H9 (cell line): ENCODE results near the gene CA12. TPM values are rescaled to one million over a fixed set of nuclear protein-coding genes. Genes with fewer than 3 reads are reported as not detected.

Source experiments
- DNase-seq: peaks from one replicate; pipeline ENCODE4 v3.0.0-alpha.2; 2017
- H2AFZ ChIP-seq: one replicate; pipeline ENCODE4 v1.6.1; 2013; ENCODE audit warnings: mild to moderate bottlenecking, low read length, control low read depth, moderate library complexity
- H2AK5ac ChIP-seq: 2 replicates; pipeline ENCODE4 v1.6.1; 2013; ENCODE audit warnings: low read length, control low read depth, mixed read lengths; ENCODE audit not compliant: insufficient read length
- H2BK120ac ChIP-seq: one replicate; pipeline ENCODE4 v1.6.1; 2013; ENCODE audit warnings: low read depth, mild to moderate bottlenecking, low read length, control low read depth, inconsistent platforms; ENCODE audit not compliant: poor library complexity, severe bottlenecking
- H2BK12ac ChIP-seq: 2 replicates; pipeline ENCODE4 v1.6.1; 2013; ENCODE audit warnings: low read length, control low read depth, mixed read lengths, low read depth; ENCODE audit not compliant: insufficient read length
- H2BK15ac ChIP-seq: 2 replicates; pipeline ENCODE4 v1.6.1; 2013; ENCODE audit warnings: low read depth, low read length, control low read depth
- H2BK20ac ChIP-seq: one replicate; pipeline ENCODE4 v1.6.1; 2013; ENCODE audit warnings: low read depth, mild to moderate bottlenecking, low read length, control low read depth, inconsistent platforms; ENCODE audit not compliant: poor library complexity, severe bottlenecking
- H2BK5ac ChIP-seq: 2 replicates; pipeline ENCODE4 v1.6.1; 2013; ENCODE audit warnings: low read length, control low read depth, mixed read lengths; ENCODE audit not compliant: insufficient read length
- H3K14ac ChIP-seq: 2 replicates; pipeline ENCODE4 v1.6.1; 2013; ENCODE audit warnings: low read length, control low read depth; ENCODE audit not compliant: insufficient read depth
- H3K18ac ChIP-seq: 2 replicates; pipeline ENCODE4 v1.6.1; 2013; ENCODE audit warnings: low read depth, mild to moderate bottlenecking, mixed read lengths, low read length, control low read depth; ENCODE audit not compliant: insufficient read length
- H3K23ac ChIP-seq: 2 replicates; pipeline ENCODE4 v1.6.1; 2013; ENCODE audit warnings: low read length, control low read depth, mixed read lengths, low read depth; ENCODE audit not compliant: insufficient read length
- H3K23me2 ChIP-seq: 2 replicates; pipeline ENCODE4 v1.6.1; 2013; ENCODE audit warnings: low read depth, mild to moderate bottlenecking, mixed read lengths, low read length, control low read depth; ENCODE audit not compliant: insufficient read length, poor library complexity, severe bottlenecking
- H3K27ac ChIP-seq: 2 replicates; pipeline ENCODE4 v1.5.1; 2013; ENCODE audit warnings: low read length, control low read depth, mixed read lengths, low read depth; ENCODE audit not compliant: insufficient read length
- H3K27me3 ChIP-seq: 2 replicates; pipeline ENCODE4 v1.6.1; 2013; ENCODE audit warnings: low read length, control low read depth, inconsistent platforms; ENCODE audit not compliant: insufficient read depth
- H3K4ac ChIP-seq: 2 replicates; pipeline ENCODE4 v1.6.1; 2013; ENCODE audit warnings: low read depth, mild to moderate bottlenecking, control low read depth, inconsistent platforms, low read length, moderate library complexity
- H3K4me1 ChIP-seq: 2 replicates; pipeline ENCODE4 v1.6.1; 2013; ENCODE audit warnings: low read length, control low read depth, inconsistent platforms; ENCODE audit not compliant: insufficient read depth
- H3K4me2 ChIP-seq: 2 replicates; pipeline ENCODE4 v1.6.1; 2013; ENCODE audit warnings: low read length, control low read depth, mixed read lengths; ENCODE audit not compliant: insufficient read length, insufficient read depth
- H3K56ac ChIP-seq: 2 replicates; pipeline ENCODE4 v1.6.1; 2013; ENCODE audit warnings: low read depth, mild to moderate bottlenecking, mixed read lengths, low read length, control low read depth; ENCODE audit not compliant: insufficient read length
- H3K79me1 ChIP-seq: 2 replicates; pipeline ENCODE4 v1.6.1; 2013; ENCODE audit warnings: low read depth, mild to moderate bottlenecking, moderate library complexity, low read length, control low read depth, inconsistent platforms; ENCODE audit not compliant: insufficient read depth, poor library complexity, severe bottlenecking
- H3K79me2 ChIP-seq: 2 replicates; pipeline ENCODE4 v1.6.1; 2013; ENCODE audit warnings: low read length, control low read depth, inconsistent platforms; ENCODE audit not compliant: insufficient read depth
- H3K9ac ChIP-seq: 2 replicates; pipeline ENCODE4 v1.6.1; 2013; ENCODE audit warnings: low read length, control low read depth, mixed read lengths; ENCODE audit not compliant: insufficient read length; ENCODE audit errors: extremely low read depth
- H3K9me3 ChIP-seq: one replicate; pipeline ENCODE4 v1.6.1; 2013; ENCODE audit warnings: low read depth, low read length, inconsistent platforms; ENCODE audit not compliant: control insufficient read depth
- H3T11ph ChIP-seq: one replicate; pipeline ENCODE4 v1.6.1; 2013; ENCODE audit warnings: mild to moderate bottlenecking, low read length, control low read depth, inconsistent platforms
- H4K20me1 ChIP-seq: one replicate; pipeline ENCODE4 v1.6.1; 2013; ENCODE audit not compliant: control insufficient read depth, insufficient read length, insufficient read depth
- H4K5ac ChIP-seq: 2 replicates; pipeline ENCODE4 v1.6.1; 2013; ENCODE audit warnings: low read depth, mild to moderate bottlenecking, mixed read lengths, low read length, control low read depth; ENCODE audit not compliant: insufficient read length
- H4K8ac ChIP-seq: replicated peaks from 2 replicates; pipeline ENCODE4 v1.6.1; 2013; ENCODE audit warnings: low read length, control low read depth, mixed read lengths, low read depth; ENCODE audit not compliant: insufficient read length
- H4K91ac ChIP-seq: 2 replicates; pipeline ENCODE4 v1.6.1; 2013; ENCODE audit warnings: low read depth, mild to moderate bottlenecking, moderate library complexity, mixed read lengths, low read length, control low read depth; ENCODE audit not compliant: insufficient read length
- H3K27ac Mint-ChIP-seq, 3 experiments: 2 replicates in 2 of 3; 3 replicates in 1 of 3; pipeline ENCODE4 v1.8.0; 2020 to 2021; ENCODE audit warnings: mixed read lengths in 3 of 3, mild to moderate bottlenecking in 1 of 3, moderate library complexity in 1 of 3
- H3K27me3 Mint-ChIP-seq: 2 replicates; pipeline ENCODE4 v1.8.0; 2021; ENCODE audit warnings: low read depth, mild to moderate bottlenecking, moderate library complexity, mixed read lengths
- H3K36me3 Mint-ChIP-seq, 3 experiments: 2 replicates in 2 of 3; 3 replicates in 1 of 3; pipeline ENCODE4 v1.8.0; 2020 to 2021; ENCODE audit warnings: low read depth in 3 of 3, mixed read lengths in 3 of 3; ENCODE audit not compliant: insufficient read depth in 1 of 3
- H3K4me1 Mint-ChIP-seq, 2 experiments: 2 replicates each; pipeline ENCODE4 v1.8.0; 2020; ENCODE audit warnings: mixed read lengths in 2 of 2
- H3K4me3 Mint-ChIP-seq, 2 experiments: 2 replicates in 1 of 2; 3 replicates in 1 of 2; pipeline ENCODE4 v1.8.0; 2020 to 2021; ENCODE audit warnings: mild to moderate bottlenecking in 2 of 2, mixed read lengths in 2 of 2, moderate library complexity in 1 of 2
- H3K9me3 Mint-ChIP-seq, 2 experiments: 2 replicates in 1 of 2; 3 replicates in 1 of 2; pipeline ENCODE4 v1.8.0; 2020; ENCODE audit warnings: mild to moderate bottlenecking in 2 of 2, mixed read lengths in 2 of 2, moderate library complexity in 1 of 2
- CTCF ChIP-seq: fragments of 200-600 bp; sonication (generic); conservative IDR thresholded peaks from 3 replicates; pipeline ENCODE4 v1.8.0; 2021; ENCODE audit warnings: antibody characterized with exemption, mild to moderate bottlenecking
- WGBS: extraction: QIAGEN DNeasy Blood & Tissue Kit; methylation state at CpG from one replicate; pipeline ENCODE4 v1.1.7; 2013; ENCODE audit warnings: missing lambda C conversion rate, low lambda C conversion rate, mixed read lengths; ENCODE audit not compliant: insufficient read length; ENCODE audit errors: extremely low coverage; 5-methylcytosine and 5-hydroxymethylcytosine counted together
- total RNA-seq: library from RNA; stranded (reverse); gene quantifications from 2 replicates; pipeline ENCODE4 v1.2.1, GENCODE V29; 2021

CA12 gene
- total RNA-seq, 1 experiment from 2014 or later, result 0.68 TPM

GRCh38 chr15:63357061-63357460, 24.6 kb downstream of the CA12 start:
- no peak overlapping the region for H2BK120ac ChIP-seq
- no peak overlapping the region for H2BK20ac ChIP-seq
- no peak overlapping the region for H2AFZ ChIP-seq
- no peaks in the 10 kb centered on the region; a peak in 1 of 7 replicates for H3K36me3 Mint-ChIP-seq
- no peak overlapping the region for H3K23ac ChIP-seq
- no peak overlapping the region for H3T11ph ChIP-seq
- H4K5ac ChIP-seq, result no peak overlapping the region
- no peak for DNase-seq
- H3K4ac ChIP-seq, result no peak overlapping the region
- H4K20me1 ChIP-seq, result no peaks in the 10 kb centered on the region
- H3K4me1 ChIP-seq, result peaks cover under 1% of the 10 kb centered on the region; the same call in 1 of the 2 replicates
- no peak overlapping the region for H3K9ac ChIP-seq
- H3K23me2 ChIP-seq, result no peaks in the 10 kb centered on the region
- H4K91ac ChIP-seq, result no peak overlapping the region
- no peak overlapping the region for H3K4me3 Mint-ChIP-seq
- TF ChIP-seq CTCF, result no peak
- no peaks in the 10 kb centered on the region for H3K9me3 ChIP-seq
- H3K79me1 ChIP-seq, result no peaks in the 10 kb centered on the region
- no peaks in the 10 kb centered on the region for H3K27me3 ChIP-seq
- H2AK5ac ChIP-seq, result no peak overlapping the region
- H3K56ac ChIP-seq, result no peak overlapping the region
- peaks cover 13 to 16% of the 10 kb centered on the region in 2 experiments for H3K4me1 Mint-ChIP-seq
- WGBS, result no CpG with 5 or more reads among the region's 4 CpGs
- no peak overlapping the region for H3K27ac Mint-ChIP-seq
- peaks cover 6% of the 10 kb centered on the region for H3K27me3 Mint-ChIP-seq
- H2BK5ac ChIP-seq, result no peak overlapping the region
- H3K14ac ChIP-seq, result no peak overlapping the region
- H3K79me2 ChIP-seq, result no peaks in the 10 kb centered on the region
- no peak overlapping the region for H3K18ac ChIP-seq
- H2BK12ac ChIP-seq, result no peak overlapping the region
- no peak overlapping the region for H3K4me2 ChIP-seq
- no peak overlapping the region for H4K8ac ChIP-seq
- H3K27ac ChIP-seq, result no peak overlapping the region
- H3K9me3 Mint-ChIP-seq, result no peaks in the 10 kb centered on the region
- no peak overlapping the region for H2BK15ac ChIP-seq
